HEK293 (cell line): ENCODE measurements around the gene ARHGAP6.

Experiments
- CTCF ChIA-PET: fragments of 350-600 bp; formaldehyde crosslinking; extraction: SDS; loops from one replicate; lab custom pipeline; 2021; ENCODE audit warnings: antibody characterized with exemption; lab: Yijun Ruan, JAX
- POLR2A ChIA-PET: fragments of 300-600 bp; formaldehyde crosslinking; extraction: SDS; loops from one replicate; lab custom pipeline; 2020; ENCODE audit warnings: antibody characterized with exemption, inconsistent platforms; lab: Yijun Ruan, JAX
- H3K27ac ChIP-seq: fragments of 200-500 bp; sonication (Bioruptor generic); 2 replicates; pipeline ENCODE4 v1.5.1; 2014; ENCODE audit warnings: low read depth, low read length, control low read depth, inconsistent platforms; ENCODE audit errors: extremely low read depth
- H3K36me3 ChIP-seq, 2 experiments: fragments of 200-500 bp in 1 of 2; sonication (Bioruptor generic) in 1 of 2; 1 replicate in 1 of 2; 2 replicates in 1 of 2; pipeline ENCODE4 v1.5.1; 2014 to 2017; ENCODE audit warnings: inconsistent platforms in 2 of 2, low read length in 2 of 2; ENCODE audit not compliant: control insufficient read depth in 2 of 2, insufficient read depth in 1 of 2
- H3K4me1 ChIP-seq: fragments of 200-500 bp; sonication (Bioruptor generic); 2 replicates; pipeline ENCODE4 v1.5.1; 2014; ENCODE audit warnings: mild to moderate bottlenecking, low read length, inconsistent platforms; ENCODE audit not compliant: control insufficient read depth, insufficient read depth
- H3K4me3 ChIP-seq: 2 replicates; pipeline ENCODE4 v1.5.1; 2011; ENCODE audit warnings: low read depth, mild to moderate bottlenecking, control low read depth, low read length, moderate library complexity
- H3K9me3 ChIP-seq: fragments of 200-500 bp; sonication (Bioruptor generic); 2 replicates; pipeline ENCODE4 v1.5.1; 2014; ENCODE audit warnings: low read depth, low read length, inconsistent platforms; ENCODE audit not compliant: control insufficient read depth, insufficient read depth
- SALL2 ChIP-seq: fragments of 450-650 bp; formaldehyde crosslinking; IDR thresholded peaks from 2 replicates; pipeline ENCODE4 v1.5.0; 2017; ENCODE audit warnings: missing biosample characterization, mild to moderate bottlenecking, missing genetic modification characterization, borderline replicate concordance
- SP3 ChIP-seq: fragments of 450-650 bp; formaldehyde crosslinking; IDR thresholded peaks from 2 replicates; pipeline ENCODE4 v1.5.1; 2016; ENCODE audit warnings: missing biosample characterization, missing genetic modification characterization
- TCF7L2 ChIP-seq: IDR thresholded peaks from 2 replicates; pipeline ENCODE4 v1.6.1; 2011; ENCODE audit warnings: low read depth, mild to moderate bottlenecking, inconsistent platforms, low read length, moderate library complexity, borderline replicate concordance
- ZIC2 ChIP-seq: fragments of 450-650 bp; formaldehyde crosslinking; IDR thresholded peaks from 2 replicates; pipeline ENCODE4 v1.5.1; 2016; ENCODE audit warnings: missing biosample characterization, missing genetic modification characterization
- ZNF174 ChIP-seq: fragments of 450-650 bp; formaldehyde crosslinking; IDR thresholded peaks from 2 replicates; pipeline ENCODE4 v1.5.0; 2017; ENCODE audit warnings: missing biosample characterization, mild to moderate bottlenecking, missing genetic modification characterization
- ZNF202 ChIP-seq: fragments of 450-650 bp; formaldehyde crosslinking; IDR thresholded peaks from 2 replicates; pipeline ENCODE4 v1.5.1; 2016; ENCODE audit warnings: missing biosample characterization, missing genetic modification characterization, borderline replicate concordance
- ZNF211 ChIP-seq: fragments of 450-650 bp; formaldehyde crosslinking; IDR thresholded peaks from 2 replicates; pipeline ENCODE4 v1.5.1; 2016; ENCODE audit warnings: low read depth, missing biosample characterization, missing genetic modification characterization
- ZNF23 ChIP-seq: fragments of 450-650 bp; formaldehyde crosslinking; IDR thresholded peaks from 2 replicates; pipeline ENCODE4 v1.5.1; 2016; ENCODE audit warnings: missing biosample characterization, missing genetic modification characterization, borderline replicate concordance
- ZNF248 ChIP-seq: fragments of 450-650 bp; formaldehyde crosslinking; IDR thresholded peaks from 2 replicates; pipeline ENCODE4 v1.5.1; 2017; ENCODE audit warnings: missing biosample characterization, missing genetic modification characterization
- ZNF274 ChIP-seq, 2 experiments: fragments of 200-500 bp in 1 of 2; fragments of 450-650 bp in 1 of 2; sonication (Bioruptor generic) in 1 of 2; formaldehyde crosslinking in 1 of 2; IDR thresholded peaks; 2 replicates each; pipeline versions ENCODE4 v1.5.1 to v1.6.1; 2014 to 2016; ENCODE audit warnings: borderline replicate concordance in 1 of 2, inconsistent platforms in 1 of 2, low read length in 1 of 2, missing biosample characterization in 1 of 2, missing genetic modification characterization in 1 of 2
- ZNF335 ChIP-seq: fragments of 450-650 bp; formaldehyde crosslinking; conservative IDR thresholded peaks from 2 replicates; pipeline ENCODE4 v1.5.1; 2016; ENCODE audit warnings: missing biosample characterization, missing genetic modification characterization
- ZNF354C ChIP-seq: fragments of 450-650 bp; formaldehyde crosslinking; IDR thresholded peaks from 2 replicates; pipeline ENCODE4 v1.5.1; 2016; ENCODE audit warnings: missing biosample characterization, missing genetic modification characterization, low read depth, borderline replicate concordance
- ZNF37A ChIP-seq: fragments of 450-650 bp; IDR thresholded peaks from 2 replicates; pipeline ENCODE4 v1.5.1; 2018; ENCODE audit warnings: missing biosample characterization, missing genetic modification characterization
- ZNF629 ChIP-seq: fragments of 450-650 bp; formaldehyde crosslinking; IDR thresholded peaks from 2 replicates; pipeline ENCODE4 v1.5.1; 2017; ENCODE audit warnings: missing biosample characterization, missing genetic modification characterization
- ZNF670 ChIP-seq: fragments of 450-650 bp; formaldehyde crosslinking; IDR thresholded peaks from 2 replicates; pipeline ENCODE4 v1.5.1; 2016; ENCODE audit warnings: missing biosample characterization, missing genetic modification characterization, low read depth
- ZNF707 ChIP-seq: fragments of 450-650 bp; formaldehyde crosslinking; IDR thresholded peaks from 2 replicates; pipeline ENCODE4 v1.5.1; 2016; ENCODE audit warnings: missing biosample characterization, missing genetic modification characterization
- ZNF830 ChIP-seq: fragments of 450-650 bp; IDR thresholded peaks from 2 replicates; pipeline ENCODE4 v1.5.0; 2018; ENCODE audit warnings: missing biosample characterization, missing genetic modification characterization, low read depth, mild to moderate bottlenecking, moderate library complexity
- ZNF837 ChIP-seq: fragments of 450-650 bp; formaldehyde crosslinking; IDR thresholded peaks from 2 replicates; pipeline ENCODE4 v1.5.1; 2016; ENCODE audit warnings: missing biosample characterization, missing genetic modification characterization
- ZSCAN30 ChIP-seq: fragments of 450-650 bp; IDR thresholded peaks from 2 replicates; pipeline ENCODE4 v1.5.1; 2018; ENCODE audit warnings: missing biosample characterization, mild to moderate bottlenecking, missing genetic modification characterization, moderate library complexity
- ZXDB ChIP-seq: fragments of 450-650 bp; formaldehyde crosslinking; IDR thresholded peaks from 2 replicates; pipeline ENCODE4 v1.5.1; 2016; ENCODE audit warnings: missing biosample characterization, missing genetic modification characterization
- TF ChIP-seq, protein P1 (sequence below): fragments of 450-650 bp; formaldehyde crosslinking; IDR thresholded peaks from 2 replicates; pipeline ENCODE4 v1.5.1; 2016; ENCODE audit warnings: missing biosample characterization, missing genetic modification characterization
- TF ChIP-seq, protein P2 (sequence below): fragments of 450-650 bp; IDR thresholded peaks from 2 replicates; pipeline ENCODE4 v1.5.1; 2018; ENCODE audit warnings: missing biosample characterization, mild to moderate bottlenecking, missing genetic modification characterization
- TF ChIP-seq, protein P3 (sequence below): fragments of 450-650 bp; formaldehyde crosslinking; conservative IDR thresholded peaks from 2 replicates; pipeline ENCODE4 v1.5.1; 2016; ENCODE audit warnings: low read depth, missing biosample characterization, missing genetic modification characterization

Gene ARHGAP6

DNA sequence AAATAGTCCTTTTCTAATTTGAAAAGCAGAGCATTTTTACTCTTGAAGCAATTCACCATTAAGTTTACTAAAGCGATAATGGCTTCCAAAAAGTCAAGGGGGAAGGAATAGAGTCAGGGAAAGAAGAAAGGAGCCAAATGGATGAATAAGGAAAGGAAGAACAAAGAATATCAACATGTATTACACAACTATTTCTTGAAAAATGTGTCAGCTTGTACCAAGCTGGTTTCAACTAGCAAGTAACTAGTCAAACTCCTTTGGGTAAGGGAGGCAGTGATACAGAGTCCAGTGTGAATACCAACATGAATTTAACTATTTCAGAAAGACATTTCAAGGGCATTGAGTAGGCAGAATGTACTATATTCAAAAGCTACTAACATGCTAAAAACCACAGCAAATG lies 112.1 kb downstream of the ARHGAP6 start:
- Histone ChIP-seq H3K9me3 (no peaks in the 10 kb centered on the region), H3K4me3 (no peak overlapping the region), H3K4me1 (no peaks in the 10 kb centered on the region), H3K27ac (no peak overlapping the region), H3K36me3 (no peaks in the 10 kb centered on the region)
- TF ChIP-seq TCF7L2 (no peak), ZSCAN30 (tag by site-specific recombination) (no peak), SP3 (tag by site-specific recombination) (no peak), ZIC2 (tag by site-specific recombination) (no peak), ZNF837 (tag by site-specific recombination) (no peak), ZNF174 (tag by site-specific recombination) (no peak), ZXDB (tag by site-specific recombination) (no peak), ZNF707 (no peak), ZNF335 (tag by site-specific recombination) (no peak), ZNF37A (tag by site-specific recombination) (no peak), ZNF670 (tag by site-specific recombination) (no peak), ZNF830 (no peak), ZNF211 (tag by site-specific recombination) (no peak)
- TF ChIP-seq, protein P1, sequence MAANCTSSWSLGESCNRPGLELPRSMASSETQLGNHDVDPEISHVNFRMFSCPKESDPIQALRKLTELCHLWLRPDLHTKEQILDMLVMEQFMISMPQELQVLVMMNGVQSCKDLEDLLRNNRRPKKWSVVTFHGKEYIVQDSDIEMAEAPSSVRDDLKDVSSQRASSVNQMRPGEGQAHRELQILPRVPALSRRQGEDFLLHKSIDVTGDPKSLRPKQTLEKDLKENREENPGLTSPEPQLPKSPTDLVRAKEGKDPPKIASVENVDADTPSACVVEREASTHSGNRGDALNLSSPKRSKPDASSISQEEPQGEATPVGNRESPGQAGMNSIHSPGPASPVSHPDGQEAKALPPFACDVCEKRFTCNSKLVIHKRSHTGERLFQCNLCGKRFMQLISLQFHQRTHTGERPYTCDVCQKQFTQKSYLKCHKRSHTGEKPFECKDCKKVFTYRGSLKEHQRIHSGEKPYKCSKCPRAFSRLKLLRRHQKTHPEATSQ (tag by site-specific recombination) = no peak
- ChIA-PET CTCF (interaction anchor here (1.1 kb wide), 1 partner anchor 219 kb away, joined by 3 read pairs; no protein-coding TSS in a partner anchor), POLR2A (no interaction called here)

DNA sequence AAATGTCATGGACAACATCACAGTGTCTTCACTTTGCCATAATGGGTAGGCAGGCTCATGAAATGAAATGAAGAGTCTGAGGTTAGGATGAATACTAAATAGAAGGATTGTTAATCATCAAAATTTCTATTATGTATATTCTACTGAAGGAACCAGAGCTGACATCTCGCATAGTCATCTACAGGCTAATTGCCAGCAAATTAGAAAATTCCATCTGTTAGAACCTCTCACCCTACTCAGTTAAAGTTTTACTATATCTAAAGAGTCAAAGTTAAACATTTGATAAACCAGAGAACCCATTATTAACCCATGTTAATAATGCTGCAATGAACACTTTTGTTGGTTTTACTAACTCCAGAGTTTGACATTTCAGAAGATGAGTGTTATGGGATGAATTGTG lies 114.6 kb downstream of the ARHGAP6 start:
- no peaks in the 10 kb centered on the region for H3K4me1 ChIP-seq
- POLR2A ChIA-PET = no interaction called here
- TF ChIP-seq ZNF248 (no peak), ZNF354C (tag by site-specific recombination) (no peak), ZNF274 (IDR thresholded peaks at IDR 0.05; ENCODE audit: low read length) (no peak), ZNF274 (tag by site-specific recombination; IDR thresholded peaks at IDR 0.05; ENCODE audit: borderline replicate concordance) (no peak), ZNF629 (no peak), ZNF670 (tag by site-specific recombination) (no peak), ZNF23 (tag by site-specific recombination) (no peak), ZNF37A (tag by site-specific recombination) (no peak)
- TF ChIP-seq, protein P2, sequence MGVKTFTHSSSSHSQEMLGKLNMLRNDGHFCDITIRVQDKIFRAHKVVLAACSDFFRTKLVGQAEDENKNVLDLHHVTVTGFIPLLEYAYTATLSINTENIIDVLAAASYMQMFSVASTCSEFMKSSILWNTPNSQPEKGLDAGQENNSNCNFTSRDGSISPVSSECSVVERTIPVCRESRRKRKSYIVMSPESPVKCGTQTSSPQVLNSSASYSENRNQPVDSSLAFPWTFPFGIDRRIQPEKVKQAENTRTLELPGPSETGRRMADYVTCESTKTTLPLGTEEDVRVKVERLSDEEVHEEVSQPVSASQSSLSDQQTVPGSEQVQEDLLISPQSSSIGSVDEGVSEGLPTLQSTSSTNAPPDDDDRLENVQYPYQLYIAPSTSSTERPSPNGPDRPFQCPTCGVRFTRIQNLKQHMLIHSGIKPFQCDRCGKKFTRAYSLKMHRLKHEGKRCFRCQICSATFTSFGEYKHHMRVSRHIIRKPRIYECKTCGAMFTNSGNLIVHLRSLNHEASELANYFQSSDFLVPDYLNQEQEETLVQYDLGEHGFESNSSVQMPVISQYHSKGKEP (tag by site-specific recombination) = no peak
- H3K9me3 ChIP-seq = no peaks in the 10 kb centered on the region
- no peak overlapping the region for H3K4me3 ChIP-seq
- no peak overlapping the region for H3K27ac ChIP-seq
- CTCF ChIA-PET = no interaction called here
- no peaks in the 10 kb centered on the region for H3K36me3 ChIP-seq

DNA sequence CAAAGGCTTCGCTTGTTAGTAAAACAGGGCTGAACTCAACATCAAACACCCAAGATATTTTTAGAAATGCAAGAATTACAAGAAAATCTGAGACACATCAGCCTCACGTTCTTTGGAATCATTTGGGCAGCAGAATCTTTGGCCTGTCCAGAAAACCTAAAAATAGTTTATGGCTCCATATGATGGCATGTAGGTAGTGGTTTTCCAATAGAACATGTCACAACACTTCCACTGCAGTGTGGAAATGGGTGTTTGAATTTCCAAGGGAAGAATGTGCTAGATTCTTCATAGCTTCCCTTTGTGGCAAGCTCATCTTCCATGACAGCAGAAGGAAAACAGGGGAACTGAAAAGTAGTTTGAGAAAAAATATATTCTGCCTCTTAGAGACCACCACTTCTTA lies 118.8 kb downstream of the ARHGAP6 start:
- Histone ChIP-seq H3K4me1 (no peaks in the 10 kb centered on the region), H3K4me3 (no peak overlapping the region), H3K27ac (no peak overlapping the region), H3K36me3 (no peaks in the 10 kb centered on the region), H3K9me3 (no peaks in the 10 kb centered on the region)
- ChIA-PET POLR2A (no interaction called here), CTCF (no interaction called here)
- TF ChIP-seq SALL2 (tag by site-specific recombination) (no peak), ZNF202 (tag by site-specific recombination) (no peak)
- TF ChIP-seq, protein P3, sequence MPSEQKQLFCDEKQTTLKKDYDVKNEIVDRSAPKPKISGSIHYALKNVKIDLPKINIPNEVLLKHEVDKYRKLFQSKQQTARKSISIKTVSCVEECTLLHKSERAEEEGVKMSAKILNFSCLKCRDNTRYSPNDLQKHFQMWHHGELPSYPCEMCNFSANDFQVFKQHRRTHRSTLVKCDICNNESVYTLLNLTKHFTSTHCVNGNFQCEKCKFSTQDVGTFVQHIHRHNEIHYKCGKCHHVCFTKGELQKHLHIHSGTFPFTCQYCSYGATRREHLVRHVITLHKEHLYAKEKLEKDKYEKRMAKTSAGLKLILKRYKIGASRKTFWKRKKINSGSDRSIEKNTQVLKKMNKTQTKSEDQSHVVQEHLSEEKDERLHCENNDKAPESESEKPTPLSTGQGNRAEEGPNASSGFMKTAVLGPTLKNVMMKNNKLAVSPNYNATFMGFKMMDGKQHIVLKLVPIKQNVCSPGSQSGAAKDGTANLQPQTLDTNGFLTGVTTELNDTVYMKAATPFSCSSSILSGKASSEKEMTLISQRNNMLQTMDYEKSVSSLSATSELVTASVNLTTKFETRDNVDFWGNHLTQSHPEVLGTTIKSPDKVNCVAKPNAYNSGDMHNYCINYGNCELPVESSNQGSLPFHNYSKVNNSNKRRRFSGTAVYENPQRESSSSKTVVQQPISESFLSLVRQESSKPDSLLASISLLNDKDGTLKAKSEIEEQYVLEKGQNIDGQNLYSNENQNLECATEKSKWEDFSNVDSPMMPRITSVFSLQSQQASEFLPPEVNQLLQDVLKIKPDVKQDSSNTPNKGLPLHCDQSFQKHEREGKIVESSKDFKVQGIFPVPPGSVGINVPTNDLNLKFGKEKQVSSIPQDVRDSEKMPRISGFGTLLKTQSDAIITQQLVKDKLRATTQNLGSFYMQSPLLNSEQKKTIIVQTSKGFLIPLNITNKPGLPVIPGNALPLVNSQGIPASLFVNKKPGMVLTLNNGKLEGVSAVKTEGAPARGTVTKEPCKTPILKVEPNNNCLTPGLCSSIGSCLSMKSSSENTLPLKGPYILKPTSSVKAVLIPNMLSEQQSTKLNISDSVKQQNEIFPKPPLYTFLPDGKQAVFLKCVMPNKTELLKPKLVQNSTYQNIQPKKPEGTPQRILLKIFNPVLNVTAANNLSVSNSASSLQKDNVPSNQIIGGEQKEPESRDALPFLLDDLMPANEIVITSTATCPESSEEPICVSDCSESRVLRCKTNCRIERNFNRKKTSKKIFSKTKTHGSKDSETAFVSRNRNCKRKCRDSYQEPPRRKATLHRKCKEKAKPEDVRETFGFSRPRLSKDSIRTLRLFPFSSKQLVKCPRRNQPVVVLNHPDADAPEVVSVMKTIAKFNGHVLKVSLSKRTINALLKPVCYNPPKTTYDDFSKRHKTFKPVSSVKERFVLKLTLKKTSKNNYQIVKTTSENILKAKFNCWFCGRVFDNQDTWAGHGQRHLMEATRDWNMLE (tag by site-specific recombination) = no peak
